ENCODE results near the gene ERC1.
"Not testable (repeated sequence)": the region's sequence is repeated elsewhere in the genome, so short reads cannot be mapped to it uniquely, and the experiment has no call there.

Gene ERC1

DNA sequence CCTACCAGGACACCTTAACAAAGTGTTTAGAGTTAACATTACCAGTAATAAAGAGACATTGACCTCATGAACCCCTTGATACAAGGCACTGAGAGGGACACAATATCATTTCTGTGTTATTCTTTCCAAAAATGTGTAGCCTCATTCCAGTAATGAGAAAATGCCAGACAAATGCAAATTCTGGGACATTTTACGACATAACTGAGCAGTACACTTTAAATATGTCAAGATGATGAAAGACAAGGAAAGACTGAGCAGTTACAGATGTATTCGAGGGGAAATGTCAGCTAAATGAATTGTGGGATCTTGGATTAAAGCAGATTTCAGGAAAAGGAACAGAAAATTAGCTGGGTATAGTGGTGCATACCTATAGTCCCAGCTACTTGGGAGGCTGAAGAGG, 255.6 kb downstream of the ERC1 start:
- no peak for DNase-seq

DNA sequence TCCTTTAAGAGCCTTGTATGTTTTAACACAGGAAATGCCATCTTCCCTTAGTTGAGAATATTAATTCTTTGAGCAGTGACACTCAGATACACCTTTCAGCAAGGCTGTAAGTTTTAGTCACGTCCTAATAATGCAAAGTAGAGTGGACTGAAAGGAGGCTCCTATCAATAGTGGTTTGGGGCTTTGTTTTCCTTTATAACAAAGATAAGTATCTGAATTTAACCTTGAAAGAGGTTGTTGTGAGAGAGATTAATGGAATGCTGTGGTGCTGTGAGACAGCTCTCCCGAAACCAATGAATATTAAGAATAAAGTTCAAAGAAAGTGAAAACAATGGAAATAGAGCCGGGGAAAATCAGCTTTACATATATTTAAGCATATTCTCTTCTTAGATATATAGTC, 259.6 kb downstream of the ERC1 start:
- DNase-seq, result no peak

DNA sequence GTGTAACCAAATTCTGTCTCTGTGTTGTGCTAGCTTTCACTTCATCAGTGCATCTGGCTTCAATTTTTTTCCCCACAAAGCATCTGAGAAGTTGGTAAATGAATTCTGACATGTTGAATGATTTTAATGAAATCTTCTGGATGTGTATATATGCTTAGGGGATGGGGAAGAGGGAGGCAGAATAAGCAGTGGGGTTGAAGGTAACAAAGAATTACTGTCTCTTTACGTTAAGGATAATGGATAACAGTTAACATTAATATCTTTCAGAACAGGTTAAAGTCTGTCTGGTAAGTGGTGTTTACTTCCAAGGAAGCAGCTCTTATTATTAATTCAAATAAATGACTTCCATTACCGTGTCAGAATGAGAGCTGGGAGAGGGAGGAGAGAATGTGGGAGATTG, 261.7 kb downstream of the ERC1 start:
- DNase-seq, result no peak

- DNase-seq, result not testable (repeated sequence)
Measured at GRCh38 chr12:1255125-1255524, 264.1 kb downstream of the ERC1 start.

DNA sequence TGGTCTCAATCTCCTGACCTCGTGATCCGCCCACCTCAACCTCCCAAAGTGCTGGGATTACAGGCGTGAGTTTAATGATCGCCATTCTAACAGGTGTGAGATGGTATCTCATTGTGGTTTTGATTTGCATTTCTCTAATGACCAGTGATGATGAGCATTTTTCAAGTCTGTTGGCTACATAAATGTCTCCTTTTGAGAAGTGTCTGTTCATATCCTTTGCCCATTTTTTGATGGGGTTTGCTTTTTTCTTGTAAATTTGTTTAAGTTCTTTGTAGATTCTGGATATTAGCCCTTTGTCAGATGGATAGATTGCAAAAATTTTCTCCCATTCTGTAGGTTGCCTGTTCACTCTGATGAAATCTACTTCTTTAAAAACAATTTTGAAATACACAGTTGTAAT, 264.8 kb downstream of the ERC1 start:
- DNase-seq, result not testable (repeated sequence)

GRCh38 chr12:1256285-1256684, 265.3 kb downstream of the ERC1 start:
- no peak for DNase-seq

DNA sequence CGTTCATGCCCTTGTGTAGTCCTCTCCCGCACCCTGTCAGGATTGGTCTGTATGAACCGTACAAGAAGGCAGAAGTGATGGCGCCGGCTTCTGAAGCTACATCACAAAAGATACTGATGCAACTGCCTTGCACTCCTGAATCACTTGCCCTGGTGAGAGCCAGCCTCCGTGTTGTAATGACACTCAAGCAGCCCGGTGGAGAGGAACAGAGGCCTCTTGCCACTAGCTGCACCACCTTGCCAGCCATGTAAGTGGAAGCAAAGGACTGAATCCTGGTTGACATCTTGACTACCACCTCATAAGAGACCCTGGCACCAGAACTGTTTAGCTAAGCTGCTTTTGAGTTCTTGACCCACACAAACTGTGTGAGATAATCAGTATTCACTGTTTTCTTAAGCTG, 266.0 kb downstream of the ERC1 start:
- DNase-seq, result no peak

GRCh38 chr12:1262011-1262410, 271.0 kb downstream of the ERC1 start:
- DNase-seq, result no peak

- no peak for DNase-seq
Measured at GRCh38 chr12:1267243-1267642, 276.2 kb downstream of the ERC1 start.

- DNase-seq, result no peak
Measured at GRCh38 chr12:1272142-1272541, 281.1 kb downstream of the ERC1 start.

- DNase-seq, result no peak
Measured at GRCh38 chr12:1273051-1273450, 282.0 kb downstream of the ERC1 start.

DNA sequence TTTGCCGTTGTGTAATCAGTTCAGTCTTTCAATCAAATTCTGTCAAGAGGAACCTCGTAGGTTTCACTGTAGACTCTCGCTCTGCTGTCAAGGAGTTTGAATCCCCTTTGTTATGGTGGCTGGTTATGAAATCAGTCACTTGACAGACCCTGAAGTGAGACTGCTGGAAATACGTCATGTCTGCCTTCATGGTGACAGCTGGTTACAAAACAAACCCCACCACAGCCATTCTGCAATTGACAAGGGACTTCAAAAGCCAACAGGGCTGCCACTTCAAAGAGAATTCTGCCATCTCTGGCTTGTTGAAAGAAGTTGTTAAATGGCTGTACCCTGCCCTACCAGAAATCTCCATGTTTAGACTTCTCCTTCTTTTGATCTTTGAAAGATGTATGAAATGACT, 286.9 kb downstream of the ERC1 start:
- DNase-seq, result no peak

DNA sequence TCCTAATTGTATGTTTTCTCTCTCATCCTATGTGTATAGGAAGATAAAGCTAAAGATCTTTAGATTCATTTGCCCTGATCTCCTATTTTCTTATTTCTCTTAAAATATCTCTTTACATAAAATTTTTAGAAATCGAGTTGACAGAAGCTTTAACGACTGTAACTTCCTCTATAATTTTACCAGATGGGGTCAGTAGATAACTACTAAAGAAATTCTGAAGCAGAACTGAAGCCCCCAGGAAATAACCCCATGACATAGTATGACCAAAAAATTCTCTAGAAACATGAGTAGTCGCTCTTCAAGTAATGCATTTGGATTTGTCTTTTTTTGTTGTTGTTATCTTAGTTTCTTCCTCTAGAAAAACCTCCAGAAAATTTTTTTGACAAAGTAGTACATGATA, 288.0 kb downstream of the ERC1 start:
- no peak for DNase-seq

GRCh38 chr12:1280059-1280458, 289.0 kb downstream of the ERC1 start:
- DNase-seq, result no peak

DNA sequence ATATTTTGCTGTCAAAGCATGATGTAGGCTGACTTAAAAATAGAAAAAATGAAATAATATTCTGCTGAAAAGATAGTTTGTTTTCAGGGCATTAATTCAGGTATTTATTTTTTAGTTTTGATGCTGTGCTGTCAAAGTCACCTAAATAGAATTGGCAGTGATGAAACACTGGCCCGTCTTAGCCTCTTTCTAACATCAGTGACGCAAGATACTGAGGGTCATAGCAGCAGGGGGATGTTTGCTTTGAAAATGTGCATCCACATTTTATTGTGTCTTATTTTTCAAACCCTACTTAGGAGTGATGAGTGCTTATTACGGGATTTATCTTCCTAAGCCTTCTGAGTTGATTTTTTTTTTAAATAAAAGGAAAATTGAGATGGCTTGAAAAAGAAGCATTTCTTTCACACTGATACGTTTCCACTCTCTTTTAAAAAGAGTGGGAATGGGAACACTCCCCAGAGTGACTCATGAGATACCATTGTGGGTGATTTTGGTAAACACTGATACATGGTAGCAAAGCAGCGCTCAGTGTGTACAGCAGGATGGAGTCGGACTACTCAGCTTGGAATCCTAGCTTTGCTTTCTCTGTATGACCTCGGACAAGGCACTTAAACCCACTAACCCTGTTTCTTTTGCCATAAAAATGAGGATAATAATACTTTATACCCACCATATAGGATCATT, 290.8 kb downstream of the ERC1 start:
- no peak for DNase-seq

DNA sequence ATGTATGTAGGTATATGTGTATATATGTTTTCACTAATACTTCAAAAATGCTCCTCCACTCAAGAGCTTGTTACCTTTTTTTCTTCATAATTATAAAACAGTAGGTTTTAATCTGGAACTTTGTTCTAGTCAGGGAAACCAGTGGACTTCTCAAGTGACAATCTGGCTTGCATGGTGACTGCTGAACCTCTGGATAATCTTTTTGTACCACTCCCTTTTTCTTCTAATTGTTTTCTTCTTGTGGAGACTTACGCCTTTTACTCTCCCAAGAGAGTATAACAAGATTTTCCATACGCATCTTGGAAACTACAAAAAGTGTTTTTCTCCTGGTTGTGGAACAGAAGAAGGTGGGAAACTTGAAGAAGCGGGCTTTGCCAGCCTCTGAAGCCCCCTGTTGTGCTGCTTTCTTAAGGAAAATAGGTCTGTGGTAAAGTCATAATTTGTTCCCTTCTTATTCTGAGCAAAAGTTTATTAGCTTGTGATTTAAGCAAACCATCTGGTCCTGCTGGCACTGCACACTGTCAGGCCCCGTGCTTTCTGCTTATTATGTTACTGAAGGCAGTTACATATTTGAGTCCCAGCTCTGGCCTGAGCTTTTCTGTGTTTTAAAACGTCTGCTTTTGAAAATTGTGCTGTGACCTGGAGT, 291.8 kb downstream of the ERC1 start:
- DNase-seq, result no peak

- no peak for DNase-seq
Measured at GRCh38 chr12:1283316-1283715, 292.3 kb downstream of the ERC1 start.

GRCh38 chr12:1284611-1285010, 293.6 kb downstream of the ERC1 start:
- DNase-seq, result no peak

DNA sequence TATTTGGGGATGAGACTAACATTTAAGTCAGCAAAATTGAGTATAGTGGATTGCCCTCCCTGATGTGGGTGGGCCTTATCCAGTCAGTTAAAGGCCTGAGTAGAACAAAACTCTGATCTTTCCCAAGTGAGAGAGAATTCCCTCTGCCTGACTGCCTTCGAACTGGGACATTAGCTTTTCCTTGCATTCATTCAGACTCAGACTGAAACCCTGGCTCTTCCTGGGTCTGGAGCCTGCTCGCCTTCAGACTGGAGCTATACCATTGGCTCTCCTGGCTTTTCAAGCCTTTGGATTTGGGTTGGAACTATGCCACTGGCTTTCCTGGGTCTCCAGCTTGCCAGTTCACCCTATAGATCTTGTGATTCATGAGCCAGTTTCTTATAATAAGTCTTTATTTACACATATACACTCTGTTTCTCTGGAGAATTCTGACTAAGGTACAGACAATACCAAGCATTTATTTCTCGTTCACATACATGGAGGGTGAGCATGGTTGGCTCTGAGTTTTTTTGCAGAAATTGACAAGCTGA, 296.5 kb downstream of the ERC1 start:
- DNase-seq, result no peak

DNA sequence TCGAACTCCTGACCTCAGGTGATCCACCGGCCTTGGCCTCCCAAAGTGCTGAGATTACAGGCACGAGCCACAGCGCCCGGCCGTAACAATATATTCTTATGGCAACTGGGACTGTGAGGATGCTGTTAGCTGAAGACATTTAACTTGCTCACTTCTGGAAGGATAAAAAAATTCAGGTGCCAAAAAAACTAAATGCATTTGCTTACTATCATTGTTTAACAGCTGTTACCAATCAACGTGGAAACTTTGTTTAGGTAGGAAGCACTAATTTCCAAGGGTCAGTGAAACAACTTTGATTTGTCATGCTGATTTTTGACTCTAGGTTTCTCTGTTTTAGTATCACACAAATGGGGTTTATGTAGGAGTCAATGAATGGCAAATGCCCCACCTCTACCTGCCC, 297.3 kb downstream of the ERC1 start:
- no peak for DNase-seq

DNA sequence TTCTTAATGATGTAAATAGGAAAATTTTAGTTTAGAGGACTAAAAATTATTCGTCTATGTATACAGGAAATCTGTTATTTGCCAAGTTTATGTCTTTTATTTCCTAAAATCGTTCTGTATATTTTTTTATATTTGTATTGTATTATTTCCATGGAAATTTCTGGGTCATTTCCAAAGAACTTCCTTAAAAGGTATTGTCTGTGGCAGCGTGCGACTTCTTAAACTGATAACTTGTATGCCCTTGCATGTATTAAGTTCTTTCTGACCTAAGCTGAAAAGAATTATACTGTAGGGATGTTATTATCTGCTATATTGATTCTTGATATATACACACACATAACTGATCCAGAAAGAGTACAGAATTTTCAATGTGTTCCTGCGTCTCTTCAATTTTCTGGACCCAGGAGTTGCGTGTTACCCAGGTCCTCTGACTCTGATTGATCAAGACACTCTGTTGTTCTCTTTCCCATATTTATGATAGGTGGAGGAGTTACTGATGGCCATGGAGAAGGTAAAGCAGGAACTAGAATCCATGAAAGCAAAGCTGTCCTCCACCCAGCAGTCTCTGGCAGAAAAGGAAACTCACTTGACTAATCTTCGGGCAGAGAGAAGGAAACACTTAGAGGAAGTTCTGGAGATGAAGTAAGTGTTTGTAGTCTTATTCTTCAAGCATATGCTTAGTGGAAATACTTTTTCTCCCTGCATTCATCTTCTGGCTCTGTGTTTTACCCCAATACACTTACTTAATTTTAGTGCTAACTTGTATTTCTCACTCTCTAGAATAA, 298.5 kb downstream of the ERC1 start:
- DNase-seq, result no peak

DNA sequence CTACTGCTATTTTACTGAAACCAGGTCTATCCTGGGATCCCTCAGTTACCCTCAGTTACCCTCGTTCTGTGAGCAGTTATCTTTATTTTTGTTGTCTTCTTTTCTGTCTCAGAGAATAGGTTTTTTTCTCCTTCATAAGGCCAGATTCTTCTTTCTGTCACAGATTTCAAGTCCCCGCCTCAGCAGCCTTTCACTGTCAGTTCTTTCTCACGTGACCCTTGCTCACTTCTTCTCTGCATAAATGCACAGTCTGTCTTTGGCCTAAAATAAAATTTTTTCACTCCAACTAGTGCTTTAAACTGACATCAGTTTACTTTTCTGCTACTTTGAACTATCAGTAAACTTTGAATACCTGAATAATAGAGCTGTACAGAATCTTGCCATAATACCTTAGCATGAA, 299.7 kb downstream of the ERC1 start:
- no peak for DNase-seq

DNA sequence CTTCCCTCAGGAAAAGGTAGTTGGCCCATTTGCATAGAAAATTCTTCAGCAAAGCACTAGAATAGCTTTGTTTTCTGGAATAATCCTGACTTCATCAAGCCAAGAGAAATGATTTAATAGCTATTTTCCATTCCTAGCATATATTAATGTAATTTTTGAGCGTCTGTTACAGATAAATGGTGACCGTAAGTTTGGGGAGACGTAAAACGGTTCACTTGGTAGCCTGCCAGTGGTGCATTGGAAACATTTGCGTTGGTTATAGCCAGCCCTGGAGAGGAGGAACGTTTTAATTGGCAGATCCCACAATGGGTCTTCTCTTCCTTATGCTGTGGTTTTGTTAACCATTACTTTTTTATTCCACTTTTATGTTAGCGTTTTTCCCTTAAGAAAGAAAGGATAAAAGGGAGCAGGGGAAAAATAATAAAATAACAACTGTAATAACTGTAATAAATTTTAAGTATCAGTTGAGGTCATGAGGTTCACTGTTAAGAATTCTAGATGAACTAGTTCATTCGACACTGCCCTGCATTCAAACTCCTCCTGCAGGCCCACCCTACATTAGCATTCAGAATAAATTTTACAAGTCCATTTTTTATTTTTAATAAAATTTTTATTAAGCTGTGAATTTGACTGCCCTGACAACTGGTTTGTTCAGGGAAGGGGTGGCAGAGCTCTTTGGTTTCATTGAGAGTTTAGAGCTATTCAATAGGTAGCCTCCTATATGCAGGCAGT, 300.7 kb downstream of the ERC1 start:
- DNase-seq, result no peak
